K562 (cell line): ENCODE data around the gene ADSS2. TPM values are rescaled to one million over a fixed set of nuclear protein-coding genes. Genes with fewer than 3 reads are reported as not detected.

Source experiments
- BHLHE40 ChIP-seq: IDR thresholded peaks from 2 replicates; pipeline ENCODE4 v1.6.1; 2011; ENCODE audit warnings: low read length, improper control_type of control experiment
- CBX1 ChIP-seq: sonication (generic); IDR thresholded peaks from 2 replicates; pipeline ENCODE4 v1.6.1; 2016; ENCODE audit warnings: antibody characterized with exemption, low read depth, mild to moderate bottlenecking
- CC2D1A ChIP-seq: fragments of 450-650 bp; IDR thresholded peaks from 2 replicates; pipeline ENCODE4 v1.6.1; 2017; ENCODE audit warnings: mild to moderate bottlenecking
- E2F3 ChIP-seq: fragments of 250-450 bp; sonication (Bioruptor Pico); IDR thresholded peaks from 2 replicates; pipeline ENCODE4 v1.4.0; 2020; ENCODE audit warnings: mild to moderate bottlenecking
- HDAC2 ChIP-seq: fragments of 450-650 bp; IDR thresholded peaks from 2 replicates; pipeline ENCODE4 v1.6.1; 2016; ENCODE audit warnings: mild to moderate bottlenecking
- JUN ChIP-seq, 2 experiments: sonication (generic) in 1 of 2; formaldehyde crosslinking in 1 of 2; IDR thresholded peaks; 2 replicates each; pipeline versions ENCODE4 v1.6.1 to v1.8.0; 2012 to 2022; ENCODE audit warnings: borderline replicate concordance in 2 of 2, mild to moderate bottlenecking in 2 of 2, improper control_type of control experiment in 1 of 2, low read depth in 1 of 2, low read length in 1 of 2, missing genetic modification reagents in 1 of 2
- LCOR ChIP-seq: sonication (generic); formaldehyde crosslinking; IDR thresholded peaks from 2 replicates; pipeline ENCODE4 v1.8.0; 2022; ENCODE audit warnings: mild to moderate bottlenecking, missing genetic modification reagents
- NFE2 ChIP-seq: IDR thresholded peaks from 2 replicates; pipeline ENCODE4 v1.6.1; 2014; ENCODE audit warnings: antibody characterized with exemption, low read depth
- NONO ChIP-seq, 2 experiments: fragments of 200-400 bp in 1 of 2; fragments of 450-650 bp in 1 of 2; formaldehyde crosslinking in 1 of 2; IDR thresholded peaks; 2 replicates each; pipeline ENCODE4 v1.6.1; 2017; ENCODE audit warnings: low read depth in 2 of 2, mild to moderate bottlenecking in 2 of 2, moderate library complexity in 2 of 2, low read length in 1 of 2
- RBM17 ChIP-seq: fragments of 200-400 bp; formaldehyde crosslinking; IDR thresholded peaks from 2 replicates; pipeline ENCODE4 v1.6.1; 2017; ENCODE audit warnings: low read depth, mild to moderate bottlenecking, low read length, borderline replicate concordance
- RNF2 ChIP-seq: sonication (generic); IDR thresholded peaks from 2 replicates; pipeline ENCODE4 v1.6.1; 2016
- SIN3B ChIP-seq: fragments of 450-650 bp; IDR thresholded peaks from 2 replicates; pipeline ENCODE4 v1.6.1; 2017; ENCODE audit warnings: low read depth, mild to moderate bottlenecking, moderate library complexity
- SPI1 ChIP-seq: IDR thresholded peaks from 2 replicates; pipeline ENCODE4 v1.6.1; 2011; ENCODE audit warnings: low read depth, low read length, control low read depth, borderline replicate concordance
- STAG1 ChIP-seq: sonication (generic); formaldehyde crosslinking; IDR thresholded peaks from 2 replicates; pipeline ENCODE4 v1.5.0; 2020; ENCODE audit warnings: missing genetic modification reagents, borderline replicate concordance
- ZFPM2 ChIP-seq: fragments of 250-450 bp; sonication (Bioruptor Pico); IDR thresholded peaks from 2 replicates; pipeline ENCODE4 v1.5.1; 2022; ENCODE audit warnings: mild to moderate bottlenecking
- ZNF165 ChIP-seq: fragments of 250-450 bp; sonication (Bioruptor Pico); IDR thresholded peaks from 2 replicates; pipeline ENCODE4 v1.4.0; 2020; ENCODE audit warnings: borderline replicate concordance
- ZNF3 ChIP-seq: fragments of 250-450 bp; sonication (Bioruptor Pico); IDR thresholded peaks from 2 replicates; pipeline ENCODE4 v1.5.0; 2021; ENCODE audit warnings: mild to moderate bottlenecking, moderate library complexity
- ZNF644 ChIP-seq: fragments of 200-800 bp; sonication (Bioruptor generic); IDR thresholded peaks from 2 replicates; pipeline ENCODE4 v1.6.1; 2016; ENCODE audit warnings: low read depth, missing genetic modification characterization, missing compliant biosample characterization
- ZNF766 ChIP-seq: fragments of 200-800 bp; sonication (Bioruptor generic); conservative IDR thresholded peaks from 2 replicates; pipeline ENCODE4 v1.6.1; 2016; ENCODE audit warnings: missing genetic modification characterization, missing compliant biosample characterization
- polyA plus RNA-seq, 8 experiments: library from polyadenylated mRNA; depleted of rRNA in 4 of 8; stranded (reverse) in 5 of 8; unstranded in 3 of 8; fragments of >200 nt; fragmentation: Nextera tagmentation in 2 of 8; fragmentation: Illumina TruSeq in 1 of 8; extraction: Ambion mirVana in 2 of 8; extraction: Trizol in 1 of 8; gene quantifications; 2 replicates each; pipeline versions ENCODE4 v1.2.1 to v1.2.3, GENCODE V29; 2011 to 2014; ENCODE audit warnings: inconsistent platforms in 1 of 8, missing spikeins in 1 of 8
- total RNA-seq, 7 experiments: library from RNA; depleted of rRNA in 6 of 7; stranded (reverse); fragments of >200 nt in 6 of 7; fragmentation: Illumina TruSeq in 2 of 7; extraction: Trizol in 2 of 7; gene quantifications; 2 replicates each; pipeline versions ENCODE4 v1.2.1 to v1.2.3, GENCODE V29; 2011 to 2021; ENCODE audit warnings: low replicate concordance in 1 of 7
- TF ChIP-seq, protein P1 (sequence below): fragments of 250-450 bp; sonication (Bioruptor Pico); IDR thresholded peaks from 2 replicates; pipeline ENCODE4 v1.8.0; 2021; ENCODE audit warnings: mild to moderate bottlenecking, moderate library complexity
- TF ChIP-seq, protein P2 (sequence below): fragments of 250-450 bp; sonication (Bioruptor Pico); IDR thresholded peaks from 2 replicates; pipeline ENCODE4 v1.4.0; 2020; ENCODE audit warnings: mild to moderate bottlenecking, moderate library complexity
- TF ChIP-seq, protein P3 (sequence below), 2 experiments: fragments of 450-650 bp; conservative IDR thresholded peaks; 2 replicates each; pipeline ENCODE4 v1.6.1; 2017; ENCODE audit warnings: mild to moderate bottlenecking in 2 of 2, moderate library complexity in 2 of 2

ADSS2 gene
- total and polyA plus RNA-seq, 9 of the 15 experiments (the other 6 are each of a cell fraction or from before 2014, with no cell fraction given): 8.8 to 63.8 (median 59.4) TPM

DNA sequence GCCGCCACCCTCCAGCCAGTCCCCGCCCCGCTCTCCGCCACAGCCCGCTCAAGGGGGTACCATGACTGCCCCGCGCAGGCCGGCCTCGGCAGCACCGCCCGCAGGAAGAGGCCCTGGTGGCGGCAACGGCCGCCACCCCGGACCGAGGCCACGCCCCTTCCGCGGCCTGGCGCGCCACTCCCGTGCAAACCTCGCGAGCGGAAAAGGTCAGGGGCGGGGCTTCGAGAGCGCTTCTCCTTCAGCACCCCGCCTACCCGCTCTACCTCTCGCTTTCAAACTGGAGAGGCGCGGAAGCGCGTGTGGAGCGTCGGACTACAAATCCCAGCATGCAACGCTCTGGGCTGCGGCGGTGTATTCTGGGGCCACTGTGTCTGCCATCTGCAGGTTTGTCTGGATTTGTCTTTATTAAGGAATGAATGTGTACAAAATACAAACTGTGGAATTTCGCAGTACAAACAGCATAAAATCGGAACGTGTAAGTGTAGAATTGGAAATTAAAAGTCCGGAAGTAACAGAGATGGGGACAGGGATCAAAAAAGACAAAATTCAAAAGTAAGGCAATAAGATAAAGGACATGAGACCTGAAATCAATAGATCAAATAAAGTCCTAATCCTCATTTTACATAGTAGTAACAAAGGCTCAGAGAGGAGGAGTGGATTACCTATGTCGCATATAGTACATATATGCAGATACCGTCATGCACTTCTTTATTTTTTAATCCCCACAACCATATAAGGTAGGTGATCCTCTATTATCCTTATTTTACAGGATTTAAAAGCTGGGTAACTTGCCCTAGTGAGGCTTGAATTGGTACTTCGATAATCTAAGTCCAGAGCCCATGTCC lies 464 bp upstream of the ADSS2 start (continued):
- TF ChIP-seq, protein P1, sequence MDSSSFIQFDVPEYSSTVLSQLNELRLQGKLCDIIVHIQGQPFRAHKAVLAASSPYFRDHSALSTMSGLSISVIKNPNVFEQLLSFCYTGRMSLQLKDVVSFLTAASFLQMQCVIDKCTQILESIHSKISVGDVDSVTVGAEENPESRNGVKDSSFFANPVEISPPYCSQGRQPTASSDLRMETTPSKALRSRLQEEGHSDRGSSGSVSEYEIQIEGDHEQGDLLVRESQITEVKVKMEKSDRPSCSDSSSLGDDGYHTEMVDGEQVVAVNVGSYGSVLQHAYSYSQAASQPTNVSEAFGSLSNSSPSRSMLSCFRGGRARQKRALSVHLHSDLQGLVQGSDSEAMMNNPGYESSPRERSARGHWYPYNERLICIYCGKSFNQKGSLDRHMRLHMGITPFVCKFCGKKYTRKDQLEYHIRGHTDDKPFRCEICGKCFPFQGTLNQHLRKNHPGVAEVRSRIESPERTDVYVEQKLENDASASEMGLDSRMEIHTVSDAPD: no peak
- TF ChIP-seq ZNF766 (peak; percentile 94), BHLHE40 (peak; percentile 49), ZNF165 (no peak), E2F3 (CRISPR knock-in tag) (no peak), HDAC2 (peak; percentile 27; the same call in 1 of the 2 replicates), SIN3B (no peak), SPI1 (peak; percentile 40; the same call in 1 of the 2 replicates), NFE2 (no peak), ZNF644 (tag) (peak; percentile 90), CC2D1A (no peak), NONO (IDR thresholded peaks at IDR 0.05; ENCODE audit: low read depth in 2 of 2, low read length in 1 of 2) (no peak), ZNF3 (CRISPR knock-in tag) (no peak), RNF2 (peak; percentile 17; the same call in 1 of the 2 replicates), LCOR (CRISPR knock-in tag) (peak; percentile 80), ZFPM2 (CRISPR knock-in tag) (no peak), RBM17 (no peak), CBX1 (peak; percentile 41), JUN (IDR thresholded peaks at IDR 0.05; ENCODE audit: borderline replicate concordance, low read depth, low read length) (peak; percentile 60; the same call in 1 of the 2 replicates), JUN (CRISPR knock-in tag; IDR thresholded peaks at IDR 0.05; ENCODE audit: borderline replicate concordance) (no peak), STAG1 (CRISPR knock-in tag) (no peak)
- TF ChIP-seq, protein P2, sequence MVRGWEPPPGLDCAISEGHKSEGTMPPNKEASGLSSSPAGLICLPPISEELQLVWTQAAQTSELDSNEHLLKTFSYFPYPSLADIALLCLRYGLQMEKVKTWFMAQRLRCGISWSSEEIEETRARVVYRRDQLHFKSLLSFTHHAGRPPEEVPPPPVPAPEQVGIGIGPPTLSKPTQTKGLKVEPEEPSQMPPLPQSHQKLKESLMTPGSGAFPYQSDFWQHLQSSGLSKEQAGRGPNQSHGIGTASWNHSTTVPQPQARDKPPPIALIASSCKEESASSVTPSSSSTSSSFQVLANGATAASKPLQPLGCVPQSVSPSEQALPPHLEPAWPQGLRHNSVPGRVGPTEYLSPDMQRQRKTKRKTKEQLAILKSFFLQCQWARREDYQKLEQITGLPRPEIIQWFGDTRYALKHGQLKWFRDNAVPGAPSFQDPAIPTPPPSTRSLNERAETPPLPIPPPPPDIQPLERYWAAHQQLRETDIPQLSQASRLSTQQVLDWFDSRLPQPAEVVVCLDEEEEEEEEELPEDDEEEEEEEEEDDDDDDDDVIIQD: no peak
- TF ChIP-seq, protein P3, sequence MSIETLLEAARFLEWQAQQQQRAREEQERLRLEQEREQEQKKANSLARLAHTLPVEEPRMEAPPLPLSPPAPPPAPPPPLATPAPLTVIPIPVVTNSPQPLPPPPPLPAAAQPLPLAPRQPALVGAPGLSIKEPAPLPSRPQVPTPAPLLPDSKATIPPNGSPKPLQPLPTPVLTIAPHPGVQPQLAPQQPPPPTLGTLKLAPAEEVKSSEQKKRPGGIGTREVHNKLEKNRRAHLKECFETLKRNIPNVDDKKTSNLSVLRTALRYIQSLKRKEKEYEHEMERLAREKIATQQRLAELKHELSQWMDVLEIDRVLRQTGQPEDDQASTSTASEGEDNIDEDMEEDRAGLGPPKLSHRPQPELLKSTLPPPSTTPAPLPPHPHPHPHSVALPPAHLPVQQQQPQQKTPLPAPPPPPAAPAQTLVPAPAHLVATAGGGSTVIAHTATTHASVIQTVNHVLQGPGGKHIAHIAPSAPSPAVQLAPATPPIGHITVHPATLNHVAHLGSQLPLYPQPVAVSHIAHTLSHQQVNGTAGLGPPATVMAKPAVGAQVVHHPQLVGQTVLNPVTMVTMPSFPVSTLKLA (conservative IDR thresholded peaks at IDR 0.05): peak; percentile 69 to 82; a peak in 3 of 4 replicates
